GM12878 (cell line): ENCODE measurements around the gene TXNDC17.

Experiments
- HDAC2 ChIP-seq: fragments of 200-600 bp; sonication (generic); IDR thresholded peaks from 2 replicates; pipeline ENCODE4 v1.6.1; 2017
- JUND ChIP-seq: IDR thresholded peaks from 2 replicates; pipeline ENCODE4 v1.6.1; 2012; ENCODE audit warnings: low read depth, mild to moderate bottlenecking, low read length, improper control_type of control experiment, moderate library complexity
- NFIC ChIP-seq: IDR thresholded peaks from 2 replicates; pipeline ENCODE4 v1.6.1; 2012; ENCODE audit warnings: low read depth, mild to moderate bottlenecking, inconsistent platforms, low read length, moderate library complexity
- POLR2AphosphoS5 ChIP-seq: IDR thresholded peaks from 2 replicates; pipeline ENCODE4 v1.6.1; 2011; ENCODE audit warnings: mild to moderate bottlenecking, low read length, inconsistent platforms
- TAF1 ChIP-seq: IDR thresholded peaks from 2 replicates; pipeline ENCODE4 v1.6.1; 2011; ENCODE audit warnings: mild to moderate bottlenecking, low read depth, low read length, borderline replicate concordance
- TF ChIP-seq, protein P1 (sequence below): IDR thresholded peaks from 2 replicates; pipeline ENCODE4 v1.6.1; 2011; ENCODE audit warnings: mild to moderate bottlenecking, low read depth, low read length, moderate library complexity; ENCODE audit not compliant: insufficient replicate concordance
- TF ChIP-seq, protein P2 (sequence below), 3 experiments: IDR thresholded peaks in 2 of 3; conservative IDR thresholded peaks in 1 of 3; 2 replicates each; pipeline ENCODE4 v1.5.1; 2011; ENCODE audit warnings: low read depth in 3 of 3, low read length in 3 of 3, mild to moderate bottlenecking in 3 of 3, control low read depth in 2 of 3, moderate library complexity in 2 of 3, inconsistent platforms in 1 of 3, mixed read lengths in 1 of 3; ENCODE audit not compliant: control insufficient read depth in 2 of 3, insufficient read depth in 1 of 3; ENCODE audit errors: extremely low read depth in 1 of 3

DNA sequence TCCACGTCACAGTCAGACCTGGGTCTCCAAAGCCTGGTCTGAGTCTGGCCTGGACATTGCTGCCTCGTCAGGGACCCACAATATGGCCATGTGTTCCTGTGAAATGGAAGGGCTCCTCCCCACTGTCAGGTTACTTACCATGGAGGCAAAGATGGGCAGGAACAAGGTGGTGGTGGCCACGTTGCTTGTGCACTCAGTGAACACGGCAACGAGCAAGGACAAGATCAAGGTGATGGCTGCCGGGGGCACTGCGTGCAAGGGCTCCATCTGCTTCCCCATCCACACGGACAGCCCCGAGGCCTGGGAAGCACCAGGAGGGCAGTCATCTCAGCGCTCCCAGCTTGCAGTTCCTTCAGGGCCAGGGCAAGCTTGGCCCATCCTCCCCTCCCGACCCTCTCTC lies 49.8 kb downstream of the TXNDC17 start:
- TF ChIP-seq, protein P1, sequence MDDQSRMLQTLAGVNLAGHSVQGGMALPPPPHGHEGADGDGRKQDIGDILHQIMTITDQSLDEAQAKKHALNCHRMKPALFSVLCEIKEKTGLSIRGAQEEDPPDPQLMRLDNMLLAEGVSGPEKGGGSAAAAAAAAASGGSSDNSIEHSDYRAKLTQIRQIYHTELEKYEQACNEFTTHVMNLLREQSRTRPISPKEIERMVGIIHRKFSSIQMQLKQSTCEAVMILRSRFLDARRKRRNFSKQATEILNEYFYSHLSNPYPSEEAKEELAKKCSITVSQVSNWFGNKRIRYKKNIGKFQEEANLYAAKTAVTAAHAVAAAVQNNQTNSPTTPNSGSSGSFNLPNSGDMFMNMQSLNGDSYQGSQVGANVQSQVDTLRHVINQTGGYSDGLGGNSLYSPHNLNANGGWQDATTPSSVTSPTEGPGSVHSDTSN: no peak
- no peak for TF ChIP-seq HDAC2
- no peak for TF ChIP-seq POLR2AphosphoS5
- TF ChIP-seq TAF1: no peak
- no peak for TF ChIP-seq JUND
- TF ChIP-seq, protein P2, sequence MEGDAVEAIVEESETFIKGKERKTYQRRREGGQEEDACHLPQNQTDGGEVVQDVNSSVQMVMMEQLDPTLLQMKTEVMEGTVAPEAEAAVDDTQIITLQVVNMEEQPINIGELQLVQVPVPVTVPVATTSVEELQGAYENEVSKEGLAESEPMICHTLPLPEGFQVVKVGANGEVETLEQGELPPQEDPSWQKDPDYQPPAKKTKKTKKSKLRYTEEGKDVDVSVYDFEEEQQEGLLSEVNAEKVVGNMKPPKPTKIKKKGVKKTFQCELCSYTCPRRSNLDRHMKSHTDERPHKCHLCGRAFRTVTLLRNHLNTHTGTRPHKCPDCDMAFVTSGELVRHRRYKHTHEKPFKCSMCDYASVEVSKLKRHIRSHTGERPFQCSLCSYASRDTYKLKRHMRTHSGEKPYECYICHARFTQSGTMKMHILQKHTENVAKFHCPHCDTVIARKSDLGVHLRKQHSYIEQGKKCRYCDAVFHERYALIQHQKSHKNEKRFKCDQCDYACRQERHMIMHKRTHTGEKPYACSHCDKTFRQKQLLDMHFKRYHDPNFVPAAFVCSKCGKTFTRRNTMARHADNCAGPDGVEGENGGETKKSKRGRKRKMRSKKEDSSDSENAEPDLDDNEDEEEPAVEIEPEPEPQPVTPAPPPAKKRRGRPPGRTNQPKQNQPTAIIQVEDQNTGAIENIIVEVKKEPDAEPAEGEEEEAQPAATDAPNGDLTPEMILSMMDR (IDR thresholded peaks at IDR 0.05 in 2 of 3, conservative IDR thresholded peaks at IDR 0.05 in 1 of 3; ENCODE audit: control insufficient read depth in 2 of 3, extremely low read depth in 1 of 3, insufficient read depth in 1 of 3, low read depth in 3 of 3, low read length in 3 of 3): no peak
- no peak for TF ChIP-seq NFIC
